Epidermal melanocyte (primary cell): ENCODE results near the gene SYTL3.
"Not testable (repeated sequence)": the region's sequence is repeated elsewhere in the genome, so short reads cannot be mapped to it uniquely, and the experiment has no call there.

ENCODE experiments used
- DNase-seq: peaks from one replicate; pipeline ENCODE4 v3.0.0; 2011; ENCODE audit warnings: low spot score; ENCODE audit not compliant: insufficient read length

SYTL3 gene

GRCh38 chr6:158638324-158638854 is 11.5 kb upstream of the SYTL3 start:
- DNase-seq, result no peak

- DNase-seq, result no peak
These were observed 10.8 kb upstream of the SYTL3 start for GRCh38 chr6:158639056-158639455.

- no peak for DNase-seq
These were observed 9.3 kb upstream of the SYTL3 start for GRCh38 chr6:158640519-158640918.

- DNase-seq, result no peak
These were observed 7.7 kb upstream of the SYTL3 start for GRCh38 chr6:158642097-158642601.

- DNase-seq, result no peak
These were observed 6.0 kb upstream of the SYTL3 start for GRCh38 chr6:158643836-158644230.

- DNase-seq, result peak; percentile 92
These were observed 5.4 kb upstream of the SYTL3 start, which contains the start of gene DYNLT1 for GRCh38 chr6:158644231-158645063. Gene DYNLT1, minus strand, starts transcription at chr6:158644743. Its CDS starts 35 bp downstream, at chr6:158644708.

- DNase-seq, result no peak
These were observed 4.5 kb upstream of the SYTL3 start for GRCh38 chr6:158645064-158646022.

GRCh38 chr6:158646023-158646910 is 3.6 kb upstream of the SYTL3 start:
- DNase-seq, result no peak

GRCh38 chr6:158647501-158647900 is 2.4 kb upstream of the SYTL3 start:
- DNase-seq, result no peak

GRCh38 chr6:158648682-158649131 is 1.1 kb upstream of the SYTL3 start:
- no peak for DNase-seq

- not testable (repeated sequence) for DNase-seq
These were observed 2.3 kb downstream of the SYTL3 start for GRCh38 chr6:158651981-158652737.

- no peak for DNase-seq
These were observed 3.9 kb downstream of the SYTL3 start for GRCh38 chr6:158653577-158654354.

- no peak for DNase-seq
These were observed 4.6 kb downstream of the SYTL3 start for GRCh38 chr6:158654498-158654897.

- no peak for DNase-seq
These were observed 5.2 kb downstream of the SYTL3 start for GRCh38 chr6:158654960-158655489.

- DNase-seq, result no peak
These were observed 6.0 kb downstream of the SYTL3 start for GRCh38 chr6:158655569-158656450.

- DNase-seq, result not testable (repeated sequence)
These were observed 7.1 kb downstream of the SYTL3 start for GRCh38 chr6:158656986-158657385.

GRCh38 chr6:158660333-158660754 is 10.5 kb downstream of the SYTL3 start:
- DNase-seq, result no peak
